HCT116 (cell line): ENCODE measurements around the gene PREPL. TPM values are rescaled to one million over a fixed set of nuclear protein-coding genes. Genes with fewer than 3 reads are reported as not detected.

Experiments used
- ATAC-seq: fragments of 200-7000 bp; cut with Tn5 transposase; 2 replicates; pipeline ENCODE4 v1.9.1; 2020; ENCODE audit warnings: mild to moderate bottlenecking, moderate library complexity
- BruUV-seq: library from RNA; stranded (reverse); fragments of 400-500 nt; replicated peaks from 2 replicates; lab custom pipeline; 2021; lab: Mats Ljungman, UMichigan
- CTCF ChIA-PET: fragments of 300-600 bp; sonication (Branson Sonifier 250); formaldehyde crosslinking; loops from one replicate; lab custom pipeline; 2021; ENCODE audit warnings: antibody characterized with exemption; lab: Charles Lee
- POLR2A ChIA-PET: fragments of 300-600, 350-600 bp; sonication (Branson Sonifier 250); formaldehyde crosslinking; loops from one replicate; lab custom pipeline; 2021; ENCODE audit warnings: antibody characterized with exemption; lab: Charles Lee
- RAD21 ChIA-PET, 2 experiments: fragments of 300-600 bp; sonication (Branson Sonifier 250); formaldehyde crosslinking; loops; one replicate each; lab custom pipeline; 2023; ENCODE audit warnings: low total read pairs in 2 of 2; ENCODE audit not compliant: uncharacterized antibody in 2 of 2, unreplicated experiment in 2 of 2, low non-redundant PET in 1 of 2; lab: Charles Lee
- DNase-seq: peaks from one replicate; pipeline ENCODE4 v3.0.0-alpha.2; 2010; ENCODE audit warnings: low read depth, low spot score
- H2AFZ ChIP-seq: fragments of 200-600 bp; shearing (Covaris generic), sonication (generic); 2 replicates; pipeline ENCODE4 v1.6.1; 2017; ENCODE audit warnings: low read depth, mixed run types, mixed read lengths, antibody characterized with exemption, low read length; ENCODE audit not compliant: poor library complexity, severe bottlenecking
- H3K27ac ChIP-seq: 2 replicates; pipeline ENCODE4 v1.5.1; 2012; ENCODE audit warnings: low read depth, low read length
- H3K27me3 ChIP-seq: fragments of 200-600 bp; sonication (generic); 2 replicates; pipeline ENCODE4 v1.6.1; 2016; ENCODE audit warnings: mixed run types, low read length, mixed read lengths; ENCODE audit not compliant: insufficient read depth
- H3K36me3 ChIP-seq, 2 experiments: fragments of 200-500 bp in 1 of 2; fragments of 200-600 bp in 1 of 2; sonication (Bioruptor generic) in 1 of 2; sonication (generic) in 1 of 2; 2 replicates each; pipeline versions ENCODE4 v1.5.1 to v1.6.1; 2014 to 2016; ENCODE audit warnings: low read length in 2 of 2, inconsistent platforms in 1 of 2, mixed read lengths in 1 of 2, mixed run types in 1 of 2; ENCODE audit not compliant: insufficient read depth in 2 of 2, control insufficient read depth in 1 of 2
- H3K4me1 ChIP-seq, 2 experiments: fragments of 200-600 bp in 1 of 2; sonication (generic) in 1 of 2; 2 replicates each; pipeline versions ENCODE4 v1.5.1 to v1.6.1; 2012 to 2017; ENCODE audit warnings: low read length in 2 of 2, inconsistent platforms in 1 of 2, mild to moderate bottlenecking in 1 of 2, mixed read lengths in 1 of 2, mixed run types in 1 of 2, moderate library complexity in 1 of 2; ENCODE audit not compliant: insufficient read depth in 2 of 2, control insufficient read depth in 1 of 2
- H3K4me2 ChIP-seq: fragments of 200-600 bp; sonication (generic); 2 replicates; pipeline ENCODE4 v1.6.1; 2017; ENCODE audit warnings: mixed run types, low read length, mixed read lengths
- H3K4me3 ChIP-seq, 2 experiments: fragments of 200-600 bp in 1 of 2; sonication (generic) in 1 of 2; replicated peaks in 1 of 2; 2 replicates each; pipeline ENCODE4 v1.5.1; 2011 to 2016; ENCODE audit warnings: low read length in 2 of 2, control low read depth in 1 of 2, low read depth in 1 of 2, mild to moderate bottlenecking in 1 of 2, mixed read lengths in 1 of 2, mixed run types in 1 of 2
- H3K79me2 ChIP-seq: fragments of 200-600 bp; sonication (generic); 2 replicates; pipeline ENCODE4 v1.6.1; 2017; ENCODE audit warnings: mild to moderate bottlenecking, mixed run types, low read length, moderate library complexity, mixed read lengths; ENCODE audit not compliant: insufficient read depth
- H3K9ac ChIP-seq: fragments of 200-600 bp; sonication (generic); 2 replicates; pipeline ENCODE4 v1.6.1; 2016; ENCODE audit warnings: low read length, mixed read lengths
- H3K9me2 ChIP-seq: fragments of 200-600 bp; sonication (generic), shearing (Covaris generic); 2 replicates; pipeline ENCODE4 v1.6.1; 2017; ENCODE audit warnings: mixed run types, mild to moderate bottlenecking, moderate library complexity; ENCODE audit not compliant: insufficient read depth
- H3K9me3 ChIP-seq, 2 experiments: fragments of 200-500 bp in 1 of 2; fragments of 200-600 bp in 1 of 2; sonication (Bioruptor generic) in 1 of 2; sonication (generic) in 1 of 2; 2 replicates each; pipeline ENCODE4 v1.6.1; 2014 to 2017; ENCODE audit warnings: low read length in 2 of 2, mixed read lengths in 2 of 2, inconsistent platforms in 1 of 2, low read depth in 1 of 2, mild to moderate bottlenecking in 1 of 2, mixed run types in 1 of 2, moderate library complexity in 1 of 2; ENCODE audit not compliant: control insufficient read depth in 1 of 2, insufficient read depth in 1 of 2
- H4K20me1 ChIP-seq: fragments of 200-600 bp; sonication (generic), shearing (Covaris generic); 2 replicates; pipeline ENCODE4 v1.6.1; 2017; ENCODE audit warnings: mixed run types, mild to moderate bottlenecking, moderate library complexity; ENCODE audit not compliant: insufficient read depth
- CBX3 ChIP-seq: IDR thresholded peaks from 2 replicates; pipeline ENCODE4 v1.6.1; 2012; ENCODE audit warnings: low read depth
- CEBPB ChIP-seq: IDR thresholded peaks from 2 replicates; pipeline ENCODE4 v1.6.1; 2012; ENCODE audit warnings: low read depth
- CTCF ChIP-seq, 3 experiments: fragments of 200-600 bp in 1 of 3; sonication (generic) in 1 of 3; IDR thresholded peaks in 2 of 3; conservative IDR thresholded peaks in 1 of 3; 2 replicates each; pipeline ENCODE4 v1.5.1; 2012 to 2017; ENCODE audit warnings: low read depth in 2 of 3, low read length in 2 of 3, antibody characterized with exemption in 1 of 3, borderline replicate concordance in 1 of 3, control low read depth in 1 of 3, mild to moderate bottlenecking in 1 of 3, mixed read lengths in 1 of 3, mixed run types in 1 of 3, moderate library complexity in 1 of 3; ENCODE audit not compliant: insufficient read depth in 1 of 3
- ELF1 ChIP-seq: IDR thresholded peaks from 2 replicates; pipeline ENCODE4 v1.6.1; 2012; ENCODE audit warnings: low read depth, borderline replicate concordance
- EZH2 ChIP-seq: fragments of 200-600 bp; sonication (generic); IDR thresholded peaks from 2 replicates; pipeline ENCODE4 v1.6.1; 2017; ENCODE audit warnings: antibody characterized with exemption, mixed run types
- EZH2phosphoT487 ChIP-seq: fragments of 200-600 bp; IDR thresholded peaks from 2 replicates; pipeline ENCODE4 v1.6.1; 2018; ENCODE audit warnings: antibody characterized with exemption, borderline replicate concordance
- FOSL1 ChIP-seq: IDR thresholded peaks from 2 replicates; pipeline ENCODE4 v1.6.1; 2012; ENCODE audit warnings: low read depth
- MAX ChIP-seq: IDR thresholded peaks from 2 replicates; pipeline ENCODE4 v1.6.1; 2012
- POLR2A ChIP-seq: IDR thresholded peaks from 2 replicates; pipeline ENCODE4 v1.7.0; 2011; ENCODE audit warnings: borderline replicate concordance; ENCODE audit not compliant: insufficient read depth, insufficient read length; ENCODE audit errors: extremely low read depth
- POLR2AphosphoS5 ChIP-seq: IDR thresholded peaks from 2 replicates; pipeline ENCODE4 v1.6.1; 2011; ENCODE audit warnings: mild to moderate bottlenecking, low read depth, low read length, moderate library complexity
- RAD21 ChIP-seq: IDR thresholded peaks from 2 replicates; pipeline ENCODE4 v1.6.1; 2012; ENCODE audit warnings: low read depth, mild to moderate bottlenecking
- SIN3A ChIP-seq: IDR thresholded peaks from 2 replicates; pipeline ENCODE4 v1.6.1; 2012; ENCODE audit warnings: low read depth
- SRF ChIP-seq: IDR thresholded peaks from 2 replicates; pipeline ENCODE4 v1.6.1; 2012; ENCODE audit warnings: low read depth
- TCF7L2 ChIP-seq: IDR thresholded peaks from 2 replicates; pipeline ENCODE4 v1.7.0; 2011; ENCODE audit warnings: borderline replicate concordance, inconsistent platforms; ENCODE audit not compliant: insufficient read depth, insufficient read length; ENCODE audit errors: extremely low read depth
- YY1 ChIP-seq: IDR thresholded peaks from 2 replicates; pipeline ENCODE4 v1.6.1; 2011; ENCODE audit warnings: low read length, low read depth, moderate library complexity, mild to moderate bottlenecking; ENCODE audit not compliant: insufficient replicate concordance; ENCODE audit errors: extremely low read depth
- ZBTB33 ChIP-seq: IDR thresholded peaks from 2 replicates; pipeline ENCODE4 v1.6.1; 2011; ENCODE audit warnings: mild to moderate bottlenecking, low read length, moderate library complexity; ENCODE audit not compliant: insufficient replicate concordance; ENCODE audit errors: extremely low read depth
- ZFX ChIP-seq: fragments of 450-650 bp; IDR thresholded peaks from 2 replicates; pipeline ENCODE4 v1.6.1; 2017
- ZNF274 ChIP-seq: fragments of 200-500 bp; sonication (Bioruptor generic); IDR thresholded peaks from 2 replicates; pipeline ENCODE4 v1.6.1; 2014; ENCODE audit warnings: mild to moderate bottlenecking, low read depth, low read length, inconsistent platforms
- intact Hi-C: fragments of 100-400 bp; cut with micrococcal nuclease; formaldehyde crosslinking; loops from 2 replicates; pipeline ENCODE4 v1.10.0; 2022
- total RNA-seq: library from RNA; stranded (reverse); gene quantifications from one replicate; pipeline ENCODE4 v1.2.1, GENCODE V29; 2021; ENCODE audit not compliant: unreplicated experiment

The PREPL gene
- total RNA-seq, 1 experiment from 2014 or later, result 31.1 TPM

DNA sequence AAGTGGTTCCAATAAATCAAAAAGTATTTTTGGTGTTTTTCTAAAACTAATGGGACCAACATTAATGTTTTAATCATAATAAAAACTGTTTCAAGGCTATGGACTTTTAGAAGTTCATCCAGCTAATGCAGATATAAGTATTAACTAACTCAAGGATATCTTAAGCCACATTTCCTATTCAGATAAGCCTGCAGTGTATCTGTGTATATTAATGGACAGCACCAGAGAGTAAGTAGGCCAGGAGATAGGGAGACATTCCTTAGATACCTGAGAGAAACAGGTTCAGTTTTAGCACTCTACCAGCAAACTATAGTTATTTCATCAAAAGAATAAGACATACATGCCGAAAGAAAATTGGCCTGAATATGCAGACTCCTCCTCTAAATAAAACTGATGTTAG lies 27.3 kb downstream of the PREPL start:
- CTCF ChIA-PET, result no interaction called here
- Histone ChIP-seq H3K9me3 (no peaks in the 10 kb centered on the region), H3K4me1 (no peaks in the 10 kb centered on the region), H3K79me2 (no peaks in the 10 kb centered on the region), H3K4me2 (no peak overlapping the region), H3K9me2 (no peaks in the 10 kb centered on the region), H3K36me3 (peaks cover 13 to 14% of the 10 kb centered on the region in 2 experiments), H4K20me1 (no peaks in the 10 kb centered on the region), H3K4me3 (no peak overlapping the region), H3K27ac (no peak overlapping the region), H2AFZ (no peak overlapping the region), H3K27me3 (no peaks in the 10 kb centered on the region), H3K9ac (no peak overlapping the region)
- TF ChIP-seq ELF1 (no peak), TCF7L2 (no peak), FOSL1 (no peak), YY1 (no peak), CBX3 (no peak), POLR2A (no peak), CEBPB (no peak), ZNF274 (no peak), MAX (no peak), POLR2AphosphoS5 (no peak), ZFX (no peak), RAD21 (no peak), CTCF (IDR thresholded peaks at IDR 0.05 in 2 of 3, conservative IDR thresholded peaks at IDR 0.05 in 1 of 3; ENCODE audit: borderline replicate concordance in 1 of 3, insufficient read depth in 1 of 3, low read depth in 2 of 3, low read length in 2 of 3) (no peak), EZH2 (no peak), SIN3A (no peak), SRF (no peak), EZH2phosphoT487 (no peak), ZBTB33 (no peak)
- ATAC-seq (no peak), DNase-seq (no peak)
- intact Hi-C loops, result no loop called here
- POLR2A ChIA-PET, result no interaction called here
- BruUV-seq, result no TSS peak
- RAD21 ChIA-PET, result no interaction called here
